GM19372 (cell line): ENCODE measurements around the gene PIK3R4.

Experiments used
- ATAC-seq: cut with Tn5 transposase; IDR thresholded peaks from one replicate; pipeline ENCODE4 v1.9.1; 2021; ENCODE audit warnings: mild to moderate bottlenecking, low read depth, moderate library complexity; ENCODE audit not compliant: unreplicated experiment

Gene PIK3R4

DNA sequence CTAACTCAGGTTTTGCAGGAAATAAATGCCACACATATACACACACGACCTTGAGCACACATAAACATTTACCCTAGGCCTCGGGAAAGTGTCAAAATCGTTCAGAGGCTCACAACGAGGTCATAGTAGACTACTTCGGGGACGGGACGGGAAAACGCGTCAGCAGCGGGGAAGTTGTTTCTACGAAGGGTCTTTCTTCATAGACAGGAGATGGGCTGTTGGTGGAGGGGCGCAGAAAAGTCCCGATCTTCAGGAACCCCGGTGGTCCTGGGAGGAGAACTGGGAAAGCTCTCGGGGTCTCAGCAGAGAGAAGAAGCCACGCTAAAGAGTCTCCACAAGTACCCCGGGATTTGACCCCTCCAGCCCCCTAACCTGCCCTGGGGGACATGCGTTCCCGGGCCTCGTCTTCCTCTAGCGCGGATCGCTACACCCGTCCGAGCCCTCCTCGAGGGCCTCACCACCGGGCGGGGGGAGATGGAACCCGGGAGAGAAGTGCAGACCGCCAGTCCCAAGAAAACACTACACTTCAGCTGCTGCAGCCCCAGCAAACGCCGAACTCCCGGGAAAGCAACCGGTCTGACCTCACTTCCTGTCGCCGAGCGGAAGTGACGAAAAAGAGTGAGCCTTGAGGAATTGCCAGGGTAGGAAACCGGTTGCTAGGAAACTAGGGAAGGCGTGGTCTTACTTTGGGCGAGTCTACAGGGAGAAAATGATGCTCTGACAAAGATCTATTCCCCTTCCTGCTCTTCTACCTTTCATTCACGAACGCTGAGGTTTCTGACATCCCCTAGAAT is at the start of gene PIK3R4:
PIK3R4 (minus strand) TSS at position 584 of the 794 bp plus-strand sequence. CDS start 1,611 bp downstream, outside the sequence.
- peak; percentile 91 for ATAC-seq

DNA sequence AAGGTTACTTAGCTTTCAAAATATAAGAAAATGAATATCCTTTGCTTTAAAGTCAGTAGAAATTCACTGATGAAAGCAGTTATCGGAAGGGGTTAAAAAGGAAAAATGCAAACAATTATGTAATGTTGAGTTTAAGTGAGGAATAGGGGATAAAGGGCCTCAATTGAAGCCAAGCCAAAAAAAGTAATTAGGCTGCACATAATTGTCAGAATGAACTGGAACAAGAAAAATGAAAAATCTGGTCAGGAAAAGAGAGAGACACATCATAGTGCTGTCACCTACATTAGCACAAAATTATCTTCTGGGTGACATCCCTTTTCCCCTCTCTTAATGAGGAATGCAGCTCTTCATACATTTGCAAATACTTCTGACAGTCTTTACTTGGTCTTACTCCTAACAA is 48.8 kb upstream of the PIK3R4 start:
- ATAC-seq, result no peak

DNA sequence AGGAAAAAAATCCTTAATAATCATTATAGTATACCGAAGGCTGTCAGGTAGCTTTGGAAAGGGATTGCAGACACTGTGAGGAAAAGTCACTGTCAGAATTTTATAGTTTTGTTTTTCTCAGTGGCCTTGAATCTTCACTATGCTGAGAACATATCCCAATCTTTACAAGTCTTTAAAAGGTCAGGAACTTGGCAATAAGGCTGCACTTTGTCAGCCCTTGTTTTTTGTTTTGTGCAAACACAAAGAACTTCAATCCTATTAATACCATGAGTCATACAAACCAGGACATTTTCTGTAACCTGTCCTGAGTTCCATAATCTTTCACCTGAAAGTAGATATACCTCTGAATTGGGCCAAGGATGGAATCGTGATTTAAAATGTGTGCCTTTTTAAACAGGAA is 45.6 kb upstream of the PIK3R4 start:
- no peak for ATAC-seq

DNA sequence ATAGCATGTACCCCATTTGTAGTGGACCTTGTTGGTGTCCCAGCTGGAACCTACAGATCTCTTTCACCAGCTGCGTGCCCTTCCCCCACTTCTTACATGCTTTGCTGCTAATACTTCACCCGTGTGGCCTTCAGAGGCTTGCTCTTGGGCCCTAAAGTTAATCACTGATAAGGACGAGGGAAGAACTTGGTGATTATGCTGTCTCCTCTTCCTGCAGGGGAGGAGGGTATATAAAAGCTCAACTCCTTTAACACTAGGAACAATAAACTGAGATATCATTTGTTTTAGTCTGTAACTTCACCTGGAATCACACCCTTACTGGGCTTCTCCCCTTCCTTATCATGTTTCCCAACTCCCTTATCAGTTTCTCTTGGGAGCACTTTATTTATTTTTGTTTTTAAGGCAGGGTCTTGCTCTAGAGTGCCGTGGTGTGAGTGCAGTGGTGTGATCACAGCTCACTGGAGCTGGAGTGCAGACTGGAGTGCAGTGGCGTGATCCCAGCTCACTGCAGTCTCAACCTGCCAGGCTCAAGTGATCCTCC is 43.2 kb upstream of the PIK3R4 start:
- ATAC-seq, result no peak

DNA sequence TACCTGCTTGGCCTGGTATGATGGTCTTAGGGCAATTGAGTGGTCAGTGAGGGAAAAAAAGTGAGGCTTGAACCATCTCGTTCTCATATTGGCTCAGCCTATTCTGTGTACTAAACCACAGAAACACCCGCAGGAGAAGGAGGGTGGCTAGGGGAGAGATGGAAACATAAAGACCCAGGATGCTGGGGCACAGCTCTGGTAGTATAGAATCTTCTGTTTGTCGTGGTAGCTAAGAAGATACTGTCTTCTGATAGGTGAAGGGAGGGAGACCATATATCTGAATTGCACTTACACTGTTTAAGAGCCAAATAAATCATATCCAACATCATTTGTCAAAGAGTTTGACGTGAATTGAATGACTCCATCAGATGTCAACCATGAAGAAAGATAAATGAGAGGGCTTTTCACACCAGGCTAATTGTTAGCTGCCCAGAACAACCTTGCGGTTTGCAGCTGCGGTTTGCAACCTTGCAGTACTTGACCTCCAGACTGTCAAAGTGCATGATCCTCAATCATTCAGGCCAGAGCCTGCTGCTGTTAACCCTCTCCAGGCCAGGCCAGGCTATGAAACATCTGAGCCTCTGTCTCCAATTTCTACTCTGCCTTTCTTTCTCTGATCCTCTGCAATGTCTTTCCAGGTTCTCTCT is 40.9 kb upstream of the PIK3R4 start:
- ATAC-seq, result no peak

DNA sequence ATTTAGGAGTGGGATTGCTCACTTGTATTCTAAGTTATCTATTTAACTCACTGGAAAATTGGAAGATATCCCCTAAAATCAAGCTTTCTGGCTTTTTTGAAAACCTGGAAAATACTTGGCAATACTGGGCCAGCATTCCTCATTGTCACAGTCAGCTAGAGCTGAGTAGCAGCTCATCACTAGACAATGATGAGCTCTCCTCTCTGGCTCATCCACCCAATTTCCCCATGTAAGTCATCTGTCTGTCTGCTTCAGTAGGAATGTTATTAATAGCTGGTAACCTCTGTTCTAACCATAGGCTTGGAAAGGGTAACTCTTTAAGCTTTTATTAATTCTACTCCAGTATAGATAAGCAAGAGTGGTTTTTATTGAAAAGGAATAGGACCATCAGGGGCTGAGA is 39.7 kb upstream of the PIK3R4 start:
- no peak for ATAC-seq

DNA sequence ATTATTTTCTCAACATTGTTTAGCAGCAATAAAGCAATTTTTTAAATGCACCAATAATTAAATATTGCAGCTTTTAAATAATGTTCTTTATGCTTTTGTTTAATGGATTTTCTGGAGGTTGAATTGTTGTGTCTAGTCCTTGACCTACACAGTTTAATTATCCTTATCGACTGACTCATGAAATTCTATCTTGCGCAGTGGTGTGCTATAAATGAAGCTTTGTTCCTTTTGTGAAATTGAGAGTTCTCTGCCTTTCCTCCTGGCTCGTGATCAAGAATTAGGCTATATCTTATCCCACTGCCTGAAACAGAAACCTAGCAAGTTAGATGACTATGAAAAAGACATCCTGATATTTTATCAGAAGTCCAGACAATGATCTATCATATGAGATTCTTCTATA is 37.0 kb upstream of the PIK3R4 start:
- ATAC-seq, result no peak

DNA sequence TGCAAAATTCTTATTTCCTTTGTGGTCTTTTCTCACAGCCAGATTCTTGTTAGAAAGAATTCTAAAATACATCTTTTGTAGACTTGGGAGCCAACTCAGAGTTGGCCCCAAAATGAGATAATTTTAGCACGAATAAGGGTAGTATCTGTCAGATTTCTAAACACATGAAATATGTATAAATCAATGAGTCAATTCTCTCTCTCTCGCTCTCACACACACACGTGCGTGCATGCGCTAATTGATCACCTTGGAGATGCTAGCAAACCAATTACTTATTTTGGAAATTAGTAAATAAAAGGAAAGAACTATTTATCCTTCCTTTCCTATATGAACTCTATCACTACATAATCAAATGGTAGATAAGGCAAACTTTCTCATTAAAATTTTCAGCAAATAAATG is 32.9 kb upstream of the PIK3R4 start:
- ATAC-seq, result no peak

DNA sequence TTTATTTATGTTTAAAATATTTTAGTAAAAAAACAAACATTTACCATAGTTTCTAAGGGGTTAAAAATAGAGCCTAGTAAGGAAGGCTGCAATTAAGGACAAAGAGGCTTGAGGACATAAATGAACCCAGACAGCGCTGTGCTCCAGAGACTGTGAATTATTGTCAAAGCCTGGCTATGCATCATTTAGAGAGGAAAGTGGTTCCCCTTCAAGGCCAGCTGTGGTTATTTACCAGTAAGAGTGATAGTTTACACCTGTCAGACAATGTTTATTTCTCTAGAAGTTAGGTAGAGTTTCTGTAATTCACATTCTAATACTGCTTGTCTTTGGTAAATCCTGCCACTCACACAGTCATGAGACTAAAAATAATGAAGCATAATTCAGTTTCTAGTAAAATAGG is 32.4 kb upstream of the PIK3R4 start:
- peak; percentile 64 for ATAC-seq

DNA sequence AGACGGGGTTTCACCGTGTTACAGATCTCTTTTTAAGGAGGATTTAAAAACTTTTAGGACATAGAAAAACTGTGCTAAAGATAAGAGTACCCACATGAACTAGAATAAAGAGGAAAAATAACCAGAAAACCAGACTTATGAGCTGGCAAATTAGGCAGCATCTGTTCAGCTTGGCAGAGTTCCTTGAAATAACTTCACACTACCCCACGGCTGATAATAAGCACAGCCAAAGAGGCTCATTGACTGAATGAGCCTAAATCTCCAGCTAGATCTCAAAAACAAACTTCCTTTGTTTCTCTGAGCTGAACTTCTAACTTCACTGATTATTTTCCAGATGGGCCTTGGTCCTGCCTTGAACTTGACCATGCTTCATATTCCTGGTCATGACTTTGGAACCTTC is 26.7 kb upstream of the PIK3R4 start:
- ATAC-seq, result no peak

DNA sequence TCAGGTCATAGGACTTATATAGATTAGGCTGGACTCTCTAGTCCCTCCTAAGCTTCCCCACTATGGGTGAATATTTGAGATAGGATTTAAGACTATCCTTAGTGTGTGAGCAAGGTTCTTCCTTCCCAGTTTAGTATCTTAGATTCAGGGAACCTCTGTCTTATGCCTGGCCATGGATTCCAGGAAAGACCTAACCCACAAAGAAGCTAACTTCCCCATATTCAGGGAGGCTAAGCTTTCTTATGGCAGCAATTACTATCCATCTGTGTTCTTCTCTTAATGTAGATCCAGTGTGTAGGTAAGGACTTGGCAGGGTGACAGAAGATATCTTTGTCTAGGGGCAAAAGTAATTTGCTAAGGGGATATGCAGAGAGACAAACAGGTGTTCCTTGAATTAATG is 25.5 kb upstream of the PIK3R4 start:
- ATAC-seq, result no peak

DNA sequence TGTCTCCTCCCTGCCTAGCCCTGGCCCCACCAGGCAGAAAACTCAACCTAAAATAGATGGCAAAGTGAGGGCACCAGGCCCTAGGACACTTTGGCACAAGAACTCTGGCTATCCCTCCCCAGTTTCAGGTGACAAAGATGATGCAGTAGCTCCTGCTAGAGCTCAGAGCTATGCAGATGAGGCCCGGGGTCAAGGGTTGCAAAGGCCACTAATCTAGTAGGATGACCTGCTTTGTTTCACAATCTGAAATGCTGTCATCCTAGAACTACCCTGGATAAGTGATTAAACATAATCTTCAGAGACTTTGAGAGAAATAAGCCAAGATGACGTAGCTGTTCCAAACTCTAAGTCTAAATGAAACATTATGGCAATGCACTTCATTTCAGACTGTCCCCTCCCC is 24.0 kb upstream of the PIK3R4 start:
- no peak for ATAC-seq

DNA sequence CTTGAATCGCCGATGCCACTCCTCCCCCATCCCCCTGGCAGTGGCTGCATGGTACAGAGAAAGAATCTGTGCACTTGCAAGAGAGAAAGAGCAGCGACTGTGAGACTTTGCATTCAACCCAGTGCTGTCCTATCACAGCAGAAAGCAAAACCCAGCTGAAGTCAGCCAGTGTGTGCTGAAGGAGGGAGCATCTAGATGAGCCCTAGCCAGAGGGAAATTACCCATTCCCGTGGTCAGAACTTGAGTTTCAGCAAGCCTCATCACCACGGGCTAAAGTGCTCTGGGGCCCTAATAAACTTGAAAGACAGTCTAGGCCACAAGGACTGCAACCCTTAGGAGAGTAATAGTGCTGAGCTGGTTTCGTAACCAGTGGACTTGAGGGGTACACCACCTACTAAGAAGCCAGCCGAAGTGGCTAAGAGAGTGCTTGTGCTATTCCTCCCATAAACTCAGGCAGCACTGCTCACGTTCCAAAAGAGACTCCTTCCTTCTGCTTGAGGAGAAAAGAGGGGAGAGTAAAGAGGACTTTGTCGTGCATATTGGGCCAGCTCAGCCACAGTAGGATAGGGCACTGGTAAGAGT is 15.2 kb upstream of the PIK3R4 start:
- no peak for ATAC-seq

DNA sequence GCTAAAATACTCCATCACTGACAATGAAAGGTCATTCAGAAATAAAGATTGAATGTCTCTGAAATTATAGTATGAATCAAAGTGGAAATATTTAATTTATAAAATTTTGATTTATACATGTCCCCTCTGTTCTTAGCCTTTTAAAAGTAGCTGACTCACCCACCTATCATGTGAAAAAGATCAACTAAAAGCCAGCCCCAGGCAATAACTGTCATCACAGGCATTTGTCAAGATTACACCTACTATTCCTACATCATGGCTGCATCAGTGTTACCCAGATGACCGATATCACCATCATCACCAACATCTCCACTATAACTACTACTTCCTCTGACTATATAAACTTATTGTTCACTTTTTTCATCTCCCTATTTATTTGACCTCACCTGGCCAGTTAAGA is 14.3 kb upstream of the PIK3R4 start:
- no peak for ATAC-seq

DNA sequence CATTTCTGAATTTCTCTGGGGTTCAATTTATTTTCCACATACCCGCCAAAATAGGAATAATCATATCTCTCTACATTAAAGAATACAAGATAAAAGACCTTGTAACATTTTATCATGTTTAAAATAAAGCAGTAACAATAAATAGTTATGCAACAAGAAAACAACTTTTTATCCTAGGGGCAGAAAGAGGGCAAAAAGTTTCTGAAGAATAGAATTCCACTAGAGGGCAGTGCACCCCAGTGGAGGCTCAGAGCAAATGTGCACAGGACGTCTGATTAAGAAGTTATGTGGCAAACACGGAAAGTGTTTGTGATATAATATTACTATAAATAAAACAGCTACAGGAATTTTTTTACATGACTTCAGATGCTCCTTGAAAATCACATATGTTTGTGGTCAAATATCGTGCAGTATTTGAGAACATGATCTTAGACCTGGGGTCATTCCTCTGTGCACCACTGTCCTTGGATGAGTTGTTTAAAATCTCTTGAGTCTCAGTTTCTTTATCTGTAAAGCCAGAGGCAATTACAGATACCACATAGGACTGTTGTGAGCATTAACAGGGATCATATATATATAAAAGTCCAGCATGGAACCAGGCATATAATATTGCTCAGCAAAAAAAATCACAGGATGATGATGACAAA is 13.2 kb upstream of the PIK3R4 start:
- peak; percentile 72 for ATAC-seq

DNA sequence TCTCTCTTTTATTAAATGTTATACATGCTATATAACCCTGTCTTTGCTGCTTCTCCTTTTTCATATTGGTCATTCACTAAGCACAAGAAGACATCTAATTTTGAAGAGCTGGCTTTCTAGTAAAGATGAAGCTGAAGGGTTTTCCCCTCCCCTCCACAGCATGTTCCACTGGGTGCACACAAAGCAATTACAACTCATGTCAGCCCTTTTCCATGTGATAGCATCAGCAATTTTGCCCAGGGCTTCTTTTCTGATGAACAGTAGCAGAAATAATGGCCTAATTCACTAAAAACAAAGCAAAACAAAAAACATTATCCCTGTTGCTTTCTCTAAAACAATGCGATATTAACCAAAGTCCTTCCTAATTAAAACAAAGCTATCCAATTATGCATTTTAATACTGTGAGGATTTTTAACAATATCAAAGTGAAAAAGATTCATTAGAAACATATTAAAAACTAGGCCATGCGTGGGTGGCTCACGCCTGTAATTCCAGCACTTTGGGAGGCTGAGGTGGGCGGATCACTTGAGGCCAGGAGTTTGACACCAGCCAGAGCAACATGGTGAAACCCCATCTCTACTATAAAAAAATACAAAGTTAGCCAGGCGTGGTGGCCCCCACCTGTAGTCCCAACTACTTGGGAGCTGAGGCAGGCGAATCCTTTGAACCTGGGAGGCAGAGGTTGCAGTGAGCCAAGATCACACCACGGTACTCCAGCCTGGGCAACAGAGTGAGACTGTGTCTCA is 12.2 kb upstream of the PIK3R4 start:
- ATAC-seq, result no peak

DNA sequence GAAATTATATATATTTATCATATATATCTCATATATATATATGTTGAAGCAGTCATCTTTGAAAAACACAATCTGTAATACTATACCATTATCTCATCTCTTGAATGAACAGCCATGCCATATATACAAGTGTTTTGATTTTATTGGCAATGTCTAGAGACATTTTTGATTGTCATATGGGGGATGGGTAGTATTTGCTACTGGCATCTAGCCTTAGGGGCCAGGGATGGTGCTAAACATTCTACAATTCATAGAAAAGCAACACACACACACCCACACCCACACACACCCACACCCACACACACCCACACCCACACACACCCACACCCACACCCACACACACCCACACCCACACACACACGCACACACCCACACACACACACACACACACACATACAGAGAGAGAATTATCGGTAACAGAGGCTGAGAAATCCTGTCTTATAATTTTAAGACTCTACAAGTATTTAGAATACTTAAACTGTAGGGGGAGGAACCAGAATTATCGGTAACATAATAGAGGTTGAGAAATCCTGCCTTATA is 11.1 kb upstream of the PIK3R4 start:
- ATAC-seq, result no peak

DNA sequence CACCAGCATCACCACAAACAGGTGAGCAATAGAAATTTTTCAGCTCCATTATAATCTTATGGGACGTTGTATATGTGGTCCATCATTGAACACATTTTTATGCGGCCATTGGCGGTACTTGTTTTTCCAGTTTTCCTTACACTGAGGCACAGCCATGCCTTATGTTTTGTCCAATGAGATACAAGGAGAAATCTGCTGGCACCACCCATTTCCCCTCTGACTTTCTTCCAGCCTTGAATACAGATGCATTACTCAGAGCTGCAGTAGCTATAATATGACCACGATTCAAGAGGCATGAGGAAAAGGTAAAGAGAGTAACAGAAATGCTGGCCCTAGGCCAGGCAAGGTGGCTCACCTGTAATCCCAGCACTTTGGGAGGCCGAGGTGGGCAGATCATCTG is 9.0 kb upstream of the PIK3R4 start:
- no peak for ATAC-seq

DNA sequence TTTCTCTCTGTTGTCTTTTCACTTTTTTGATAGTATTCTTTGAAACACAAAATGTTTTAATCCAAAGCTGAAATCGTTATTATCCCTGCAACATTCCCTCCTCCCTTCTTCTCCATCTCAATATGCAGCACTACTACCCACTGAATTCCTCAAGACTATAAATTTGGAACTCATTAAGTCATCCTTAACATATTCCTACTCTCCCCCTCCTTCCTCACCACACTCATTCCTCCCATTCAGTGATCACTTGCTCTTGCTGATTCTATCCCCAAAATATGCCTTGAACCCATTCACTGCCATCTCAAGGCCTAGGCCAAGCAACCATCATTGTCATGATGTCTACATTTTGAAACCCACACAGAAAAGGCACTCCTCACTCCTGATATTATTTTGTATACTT is 2.4 kb upstream of the PIK3R4 start:
- ATAC-seq, result no peak

DNA sequence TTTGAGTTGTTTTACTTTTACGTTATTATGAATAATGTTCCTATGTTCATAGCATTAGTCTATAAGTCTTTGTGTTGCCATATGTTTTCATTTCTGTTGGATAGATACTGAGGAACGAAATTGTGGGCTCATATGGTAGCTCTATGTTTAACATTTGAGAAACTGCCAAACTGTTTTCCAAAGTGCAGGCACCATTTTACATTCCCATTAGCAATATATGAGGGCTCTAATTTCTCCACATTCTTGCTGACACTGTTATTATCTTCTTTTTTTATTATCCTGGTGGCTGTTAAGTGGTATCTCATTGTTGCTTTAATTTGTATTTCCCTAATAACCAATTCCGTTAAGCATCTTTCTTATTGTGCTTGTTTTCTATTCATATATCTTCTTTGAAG is 1.8 kb upstream of the PIK3R4 start:
- no peak for ATAC-seq
